Stimulated activated CD8-positive, alpha-beta memory T cell treated with anti-CD3 and anti-CD28 coated beads, Interleukin-2, amount 100 ng/mL, for 48 hours (primary cell): Measurements from ENCODE around the gene PVR.
"Not testable (repeated sequence)": the region's sequence is repeated elsewhere in the genome, so short reads cannot be mapped to it uniquely, and the experiment has no call there.

Experiments
- DNase-seq, 2 donors: peaks; one replicate each; pipeline ENCODE4 v3.0.0-alpha.2; 2020; ENCODE audit warnings: low read depth in 2 of 2

The PVR gene

DNA sequence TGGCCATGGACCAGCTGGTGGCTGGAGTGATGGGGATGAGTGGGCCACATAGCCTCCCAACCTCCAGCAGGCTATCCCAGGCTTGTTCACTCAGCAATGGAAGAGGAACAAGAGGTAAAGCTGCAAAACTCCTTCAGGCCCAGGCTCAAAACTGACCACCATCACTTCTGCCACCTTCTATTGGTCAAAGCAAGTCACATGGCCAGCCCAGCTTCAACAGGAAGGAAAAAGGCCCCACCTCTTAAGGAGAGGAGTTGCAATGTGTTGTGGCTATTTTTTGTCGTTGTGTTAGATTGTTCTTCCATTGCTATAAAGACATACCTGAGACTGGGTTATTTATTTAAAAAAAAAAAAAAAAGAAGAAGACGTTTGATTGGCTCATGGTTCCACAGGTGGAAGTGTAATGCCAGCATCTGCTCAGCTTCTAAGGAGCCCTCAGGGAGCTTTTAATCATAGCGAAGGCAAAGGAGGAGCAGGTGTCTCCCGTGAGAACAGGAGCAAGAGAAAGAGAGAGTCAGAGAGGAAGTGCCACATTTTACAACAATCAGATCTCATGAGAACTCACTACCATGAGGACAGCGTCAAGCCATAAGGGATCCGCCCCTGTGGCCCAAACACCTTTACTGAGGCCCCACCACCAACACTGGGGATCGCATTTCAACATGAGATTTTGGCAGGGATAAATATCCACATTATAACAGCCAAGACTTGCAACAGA lies 24.9 kb upstream of the PVR start:
- DNase-seq: no peak

DNA sequence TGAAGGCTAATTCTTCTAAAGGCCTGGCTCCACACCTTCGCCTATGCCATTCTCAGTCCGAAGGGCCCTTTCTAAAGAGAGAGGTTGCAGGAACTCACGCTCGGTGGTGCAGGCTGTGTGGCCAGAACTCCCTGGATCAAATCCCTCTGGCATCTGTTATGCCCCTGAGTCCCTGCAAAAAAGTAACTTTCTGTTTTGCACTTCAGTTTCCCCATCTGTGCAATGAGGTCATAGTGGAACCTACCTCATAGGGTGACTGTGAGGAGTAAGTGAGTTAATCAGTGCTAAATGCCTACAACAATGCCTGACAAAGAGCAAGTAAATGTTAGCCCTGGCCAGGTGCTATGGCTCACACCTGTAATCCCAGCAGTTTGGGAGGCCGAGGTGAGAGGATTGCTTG lies 23.0 kb upstream of the PVR start:
- no peak for DNase-seq

DNA sequence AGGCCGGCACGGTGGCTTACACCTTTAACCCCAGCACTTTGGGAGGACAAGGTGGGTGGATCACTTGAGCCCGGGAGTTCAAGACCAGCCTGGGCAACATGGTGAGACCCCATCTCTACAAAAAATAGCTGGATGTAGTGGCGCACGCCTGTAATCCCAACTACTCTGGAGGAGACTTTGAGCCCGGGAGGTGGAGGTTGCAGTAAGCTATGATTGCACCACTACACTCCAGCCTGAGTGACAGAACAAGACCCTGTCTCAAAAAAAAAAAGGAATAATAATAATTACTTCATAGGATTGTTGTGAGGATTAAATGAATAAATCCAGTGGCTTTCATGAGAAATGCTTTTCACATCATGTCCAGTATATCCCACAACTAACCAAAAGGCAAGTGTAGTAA lies 22.3 kb upstream of the PVR start:
- no peak for DNase-seq

DNA sequence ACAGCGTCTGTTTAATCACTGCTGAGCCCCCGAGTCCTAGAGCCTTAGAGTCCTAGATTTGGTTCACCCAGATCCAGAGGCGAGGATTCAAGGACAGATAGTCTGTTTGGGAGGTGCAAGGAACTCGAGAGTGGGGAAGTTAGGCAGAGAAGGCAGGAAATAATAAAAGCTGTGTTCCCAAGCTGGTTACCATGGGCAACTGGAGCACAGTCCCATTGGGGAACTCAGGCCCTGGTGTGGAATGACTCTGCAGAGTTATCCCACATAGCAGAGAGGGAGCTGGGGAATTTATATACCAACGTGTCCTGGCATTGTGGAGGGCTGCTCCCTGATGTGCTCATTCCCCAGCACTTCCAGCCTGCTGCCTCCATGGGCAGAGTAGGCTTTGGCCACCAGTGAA lies 20.6 kb upstream of the PVR start:
- no peak for DNase-seq

DNA sequence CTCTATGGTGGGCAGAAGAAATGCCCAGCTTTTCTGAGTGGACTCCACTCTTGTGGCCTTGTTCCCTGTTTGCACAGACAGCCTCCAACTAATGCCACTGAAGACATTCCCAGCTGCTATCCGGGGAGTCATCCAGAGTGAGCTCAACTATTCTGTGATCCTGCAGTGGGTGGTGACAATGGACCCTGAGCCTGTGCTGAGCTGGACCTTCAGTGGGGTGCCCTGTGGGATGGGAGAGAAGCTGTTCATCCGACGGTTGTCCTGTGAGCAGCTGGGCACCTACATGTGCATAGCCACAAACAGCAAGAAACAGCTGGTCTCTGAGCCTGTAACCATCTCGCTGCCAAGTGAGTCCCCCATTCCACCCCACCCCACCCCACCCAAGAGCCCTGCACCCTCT lies 20.1 kb upstream of the PVR start:
- no peak for DNase-seq

DNA sequence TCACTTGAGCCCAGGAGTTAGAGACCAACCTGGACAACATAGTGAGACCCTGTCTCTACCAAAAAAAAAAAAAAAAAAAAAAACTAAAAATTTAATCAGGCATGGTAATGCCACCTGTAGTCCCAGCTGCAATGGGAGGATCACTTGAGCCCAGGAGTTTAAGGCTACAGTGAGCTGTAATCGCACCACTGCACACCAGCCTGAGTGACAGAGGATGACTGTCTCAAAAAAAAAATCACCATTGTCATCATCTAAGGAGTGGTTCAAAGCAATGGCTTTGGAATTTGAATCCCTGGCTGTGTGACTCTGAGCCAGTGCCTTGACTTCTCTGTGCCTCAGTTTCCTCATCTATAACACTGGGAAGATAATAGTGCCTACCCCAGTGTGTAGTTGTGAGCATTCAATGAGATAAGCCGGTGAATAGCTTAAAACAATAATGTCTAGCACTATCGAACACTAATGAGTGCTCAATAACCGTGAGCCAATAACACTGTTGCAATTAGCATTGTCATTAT lies 18.8 kb upstream of the PVR start:
- no peak for DNase-seq

DNA sequence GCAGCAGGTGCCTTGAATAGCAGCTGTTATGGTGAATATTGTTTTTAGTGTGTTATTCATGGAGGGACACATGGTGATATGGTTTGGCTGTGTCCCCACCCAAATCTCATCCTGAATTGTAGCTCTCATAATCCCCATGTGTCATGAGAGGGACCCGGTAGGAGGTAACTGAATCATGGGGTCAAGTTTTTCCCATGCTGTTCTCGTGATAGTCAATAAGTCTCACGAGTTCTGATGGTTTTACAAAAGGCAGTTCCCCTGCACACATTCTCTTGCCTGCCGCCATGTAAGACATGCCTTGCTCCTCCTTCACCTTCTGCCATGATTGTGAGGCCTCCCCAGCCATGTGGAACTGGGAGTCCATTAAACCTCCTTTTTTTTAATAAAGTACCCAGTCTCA lies 18.1 kb upstream of the PVR start:
- not testable (repeated sequence) for DNase-seq

DNA sequence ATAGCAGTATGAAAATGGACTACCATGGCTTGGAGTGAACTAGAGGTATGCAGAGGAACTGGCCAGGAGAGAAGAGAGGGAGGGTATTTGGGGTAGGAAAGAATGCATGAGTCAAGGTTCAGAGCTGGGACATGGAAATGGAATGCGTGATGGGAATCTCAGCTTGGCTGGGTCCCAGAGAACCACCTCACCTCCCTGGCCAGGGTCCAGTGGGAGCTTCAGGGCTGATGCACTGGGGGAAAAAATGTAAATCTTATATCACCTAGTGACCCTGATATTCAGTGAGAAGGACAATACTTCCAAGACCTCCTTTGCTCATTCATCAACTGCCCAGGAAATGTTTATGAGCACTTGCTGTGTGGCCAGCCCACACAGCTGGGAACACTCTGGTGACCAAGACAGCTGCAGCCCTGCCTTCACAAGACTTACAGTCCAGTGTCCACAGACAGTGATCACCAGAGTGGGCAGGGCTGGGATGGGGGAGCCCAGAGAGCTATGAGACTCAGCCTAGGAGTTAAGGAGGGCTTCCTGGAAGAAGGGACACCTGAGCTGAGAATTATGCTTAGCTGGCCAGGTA lies 17.6 kb upstream of the PVR start:
- DNase-seq: no peak

DNA sequence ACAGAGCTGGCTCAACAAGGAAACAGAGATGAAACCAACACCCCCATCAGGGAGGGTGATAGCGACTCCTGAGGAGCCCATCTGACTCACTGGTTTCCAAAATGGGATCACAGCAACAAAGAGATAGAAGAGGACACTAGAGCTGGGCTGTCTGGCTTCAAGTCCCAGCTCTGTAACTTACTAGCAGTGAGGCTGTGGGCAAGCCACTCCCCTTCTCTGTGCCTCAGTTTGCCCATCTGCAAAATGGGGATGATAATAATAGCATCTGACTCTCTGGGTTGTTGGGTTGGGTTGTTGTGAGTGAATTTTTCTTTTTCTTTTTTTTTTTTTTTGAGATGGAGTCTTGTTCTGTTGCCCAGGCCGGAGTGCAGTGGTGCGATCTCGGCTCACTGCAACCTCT lies 16.1 kb upstream of the PVR start:
- no peak for DNase-seq

DNA sequence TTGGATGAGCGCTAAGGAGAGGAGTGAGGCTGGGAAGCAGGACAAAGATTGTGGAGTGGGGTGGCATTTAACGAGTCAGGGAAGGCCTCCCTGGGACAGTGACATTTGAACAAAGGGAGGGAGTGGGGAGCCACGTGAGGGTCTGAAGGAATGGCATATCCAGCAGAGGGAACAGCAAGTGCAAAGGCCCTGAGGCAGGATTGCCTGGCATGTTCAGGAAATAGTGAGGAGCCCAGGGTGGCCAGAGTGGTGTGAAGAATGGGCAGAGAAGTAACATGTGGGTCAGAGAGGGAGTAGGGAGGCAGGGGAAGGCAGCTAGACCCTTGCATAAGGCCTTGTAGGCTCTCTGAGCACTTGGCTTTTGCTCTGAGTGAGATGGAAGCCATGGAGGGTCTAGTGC lies 14.9 kb upstream of the PVR start:
- no peak for DNase-seq

DNA sequence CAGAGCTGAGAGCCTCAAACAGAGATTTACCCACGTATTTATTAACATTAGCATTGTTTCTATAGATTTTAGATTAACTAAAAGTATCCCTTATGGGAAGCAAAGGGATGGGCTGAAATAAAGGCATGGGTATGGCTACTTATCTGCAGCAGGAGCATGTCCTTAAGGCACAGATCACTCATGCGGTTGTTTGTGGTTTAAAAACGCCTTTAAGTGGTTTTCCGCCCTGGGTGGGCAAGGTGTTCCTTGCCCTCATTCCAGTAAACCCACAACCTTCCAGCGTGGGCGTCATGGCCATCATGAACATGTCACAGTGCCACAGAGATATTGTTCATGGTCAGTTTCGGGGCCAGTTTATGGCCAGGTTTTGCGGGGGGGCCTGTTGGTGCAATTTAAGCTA lies 12.1 kb upstream of the PVR start:
- not testable (repeated sequence) for DNase-seq

DNA sequence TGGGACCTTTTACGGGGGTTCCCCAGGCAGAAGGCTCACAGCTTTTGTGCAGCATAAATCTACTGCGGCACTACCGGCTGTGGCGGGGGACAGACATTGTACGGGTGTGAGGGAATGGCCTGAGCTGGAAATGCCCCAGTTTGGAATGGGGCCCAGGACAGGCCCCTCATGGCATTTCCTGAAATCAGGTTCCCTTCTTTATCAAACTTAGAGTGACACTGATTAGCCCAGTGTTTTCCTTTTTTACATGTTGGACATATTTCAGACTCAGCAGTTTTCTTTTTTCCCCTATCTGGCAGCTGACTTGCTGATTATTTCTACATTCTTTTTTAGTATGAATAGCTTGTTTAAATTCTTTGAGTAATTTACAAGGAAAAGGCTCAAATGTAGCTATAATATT lies 9.7 kb upstream of the PVR start:
- not testable (repeated sequence) for DNase-seq

DNA sequence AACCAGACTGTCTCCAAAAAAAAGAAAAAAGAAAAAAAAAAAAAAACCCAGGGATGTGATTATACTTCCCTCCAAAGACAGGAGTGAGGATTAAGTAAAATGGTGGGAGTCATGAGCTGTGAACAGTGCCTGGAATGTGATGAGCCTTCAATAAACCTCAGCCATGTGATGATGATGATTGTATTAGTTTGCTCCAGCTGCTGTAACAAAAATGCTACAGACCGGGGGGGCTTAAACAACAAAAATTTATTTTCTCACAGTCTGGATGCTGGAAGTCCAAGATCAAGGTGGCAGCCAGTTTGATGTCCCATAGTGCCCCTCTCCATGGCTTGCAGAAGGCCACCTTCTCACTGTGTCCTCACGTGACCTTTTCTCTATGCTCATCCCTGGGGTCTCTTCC lies 8.9 kb upstream of the PVR start:
- no peak for DNase-seq

DNA sequence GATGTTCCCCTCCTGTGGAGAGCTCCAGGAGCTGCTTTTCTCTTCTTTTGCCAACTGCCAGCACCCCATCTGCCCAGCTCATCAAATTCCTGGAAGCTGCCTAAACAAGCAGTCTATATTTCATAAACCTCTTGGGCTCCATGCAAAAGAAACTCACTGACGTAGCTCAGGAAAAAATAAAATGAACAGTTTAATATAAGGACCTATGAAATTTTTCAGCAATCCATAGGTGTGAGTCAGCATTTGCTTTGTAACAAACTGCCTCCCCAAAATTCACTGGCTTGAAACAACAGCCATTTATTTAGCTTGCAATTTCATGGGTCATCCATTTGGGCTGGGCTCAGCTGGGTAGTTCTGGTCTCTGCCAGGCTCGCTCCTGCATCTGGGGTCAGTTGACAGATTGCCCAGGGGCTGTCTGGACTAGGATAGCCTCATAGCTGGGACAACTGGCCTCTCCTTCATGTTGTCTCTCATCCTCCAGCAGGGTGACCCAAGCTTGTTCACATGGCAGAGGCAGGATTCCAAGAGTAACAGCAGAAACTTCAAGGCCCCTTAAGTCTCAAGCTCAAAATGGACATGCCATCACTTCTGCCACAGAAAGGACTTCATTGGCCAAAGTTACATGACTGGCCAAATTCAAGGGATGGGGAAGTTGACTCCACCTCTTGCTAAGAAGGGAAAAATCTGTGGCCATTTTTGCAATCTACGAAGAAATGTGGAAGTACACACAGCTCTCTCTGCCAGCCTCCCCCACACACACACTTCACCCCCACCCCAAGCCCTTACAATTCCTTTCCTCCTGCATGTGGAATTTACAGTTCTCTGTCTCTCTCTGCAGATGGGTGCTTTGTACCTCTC lies 7.9 kb upstream of the PVR start:
- no peak for DNase-seq

DNA sequence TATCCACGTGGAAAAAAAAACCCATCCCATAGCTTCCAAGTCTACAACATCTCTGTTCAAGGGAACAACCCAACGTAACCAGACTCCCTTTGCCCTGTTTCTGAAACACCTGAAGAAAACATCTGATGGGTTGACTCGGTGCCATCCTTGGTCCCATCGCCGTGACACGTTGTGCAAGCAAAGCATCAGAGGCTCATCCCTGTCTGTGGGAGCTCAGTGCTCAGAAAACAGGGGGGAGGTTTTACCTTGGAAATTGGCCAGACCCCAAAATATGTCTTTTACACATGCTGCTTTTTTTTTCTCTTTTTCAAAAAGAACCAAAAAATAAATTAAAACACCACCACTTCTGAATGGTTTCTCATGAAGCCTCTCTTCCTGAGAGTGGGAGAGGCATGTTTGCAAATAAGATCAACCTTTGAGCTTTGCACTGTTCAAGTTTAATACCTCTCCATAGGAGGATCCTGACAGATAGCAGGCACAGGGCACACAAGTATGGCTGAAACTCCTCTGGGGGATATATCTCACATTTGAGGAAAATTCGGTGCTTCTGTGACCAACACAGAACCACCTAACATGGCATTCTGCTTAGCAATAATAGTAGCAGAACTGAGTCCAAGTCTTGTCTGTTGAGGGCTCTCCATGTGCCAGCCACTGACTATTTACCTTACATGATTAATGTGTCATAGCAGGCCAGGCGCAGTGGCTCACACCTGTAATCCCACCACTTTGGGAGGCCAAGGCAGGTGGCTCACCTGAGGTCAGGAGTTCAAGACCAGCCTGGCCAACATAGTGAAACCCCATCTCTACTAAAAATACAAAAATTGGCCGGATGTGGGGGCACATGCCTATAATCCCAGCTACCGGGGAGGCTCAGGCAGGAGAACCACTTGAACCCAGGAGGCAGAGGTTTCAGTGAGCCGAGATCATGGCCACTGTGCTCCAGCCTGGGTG lies 7.0 kb upstream of the PVR start:
- DNase-seq: no peak

DNA sequence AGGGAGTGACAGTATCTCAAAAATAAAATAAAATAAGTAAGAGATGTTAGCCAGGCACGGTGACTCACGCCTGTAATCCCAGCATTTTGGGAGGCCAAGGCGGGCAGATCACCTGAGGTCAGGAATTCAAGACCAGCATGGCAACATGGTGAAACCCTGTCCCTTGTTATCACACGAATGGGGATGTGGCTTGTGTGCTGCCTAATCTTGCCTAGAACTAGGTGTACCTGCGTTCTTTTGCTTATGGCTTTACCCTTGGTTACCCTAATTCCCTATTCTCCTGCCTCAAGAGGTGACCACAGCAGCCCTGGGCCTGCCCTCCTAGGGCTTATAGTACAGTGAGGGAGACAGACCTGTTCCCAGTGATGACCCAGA lies 6.3 kb upstream of the PVR start:
- DNase-seq: no peak

DNA sequence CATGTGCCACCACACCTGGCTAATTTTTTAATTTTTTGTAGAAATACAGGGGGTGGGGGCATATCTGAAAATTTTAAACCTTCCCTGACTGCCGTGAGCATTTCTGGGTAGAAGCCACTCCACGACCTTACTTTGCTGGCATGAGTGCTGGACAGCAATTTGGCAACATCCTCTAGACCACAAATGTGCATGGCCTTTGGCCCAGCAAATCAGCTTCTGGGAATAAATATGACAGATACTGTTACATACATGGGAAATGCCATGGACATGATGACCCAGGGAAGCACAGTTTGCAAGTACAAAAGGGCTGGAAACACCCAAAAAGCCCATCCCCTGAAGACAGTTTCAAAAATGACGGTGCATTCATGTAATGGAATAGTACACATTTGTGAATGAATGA lies 3.2 kb upstream of the PVR start:
- no peak for DNase-seq

DNA sequence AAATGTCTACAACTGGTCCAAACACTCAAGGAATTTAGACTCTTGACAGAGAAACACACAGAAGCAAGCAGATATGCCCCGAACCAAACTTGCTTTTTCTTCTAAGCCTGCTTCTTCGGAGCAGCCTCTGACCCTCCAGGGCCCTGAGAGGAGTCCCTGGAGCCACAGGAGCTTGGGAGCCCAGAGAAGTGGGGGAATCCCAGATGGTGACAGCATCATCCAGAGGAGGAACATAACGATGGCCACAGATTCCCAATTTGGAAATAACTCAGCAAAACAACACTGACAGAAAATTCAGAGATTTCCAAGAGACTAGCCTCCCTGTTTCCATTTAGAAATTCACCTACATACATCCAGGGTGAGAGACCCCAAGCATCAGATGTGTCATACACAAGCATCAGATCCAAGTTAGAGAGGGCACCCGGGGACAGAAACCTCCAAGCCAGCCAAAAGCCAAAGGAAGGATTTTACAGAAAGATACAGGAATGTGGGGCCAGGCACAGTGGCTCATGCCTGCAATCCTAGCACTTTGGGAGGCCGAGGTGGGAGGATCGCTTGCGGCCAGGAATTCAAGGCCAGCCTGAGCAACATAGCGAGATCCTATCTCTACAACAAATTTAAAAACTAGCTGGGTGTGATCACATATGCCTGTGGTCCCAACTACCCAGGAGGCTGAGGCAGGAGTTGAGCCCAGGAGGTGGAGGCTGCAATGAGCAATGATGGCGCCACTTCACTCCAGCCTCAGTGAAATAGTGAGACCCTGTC lies 2.0 kb upstream of the PVR start:
- DNase-seq: no peak

DNA sequence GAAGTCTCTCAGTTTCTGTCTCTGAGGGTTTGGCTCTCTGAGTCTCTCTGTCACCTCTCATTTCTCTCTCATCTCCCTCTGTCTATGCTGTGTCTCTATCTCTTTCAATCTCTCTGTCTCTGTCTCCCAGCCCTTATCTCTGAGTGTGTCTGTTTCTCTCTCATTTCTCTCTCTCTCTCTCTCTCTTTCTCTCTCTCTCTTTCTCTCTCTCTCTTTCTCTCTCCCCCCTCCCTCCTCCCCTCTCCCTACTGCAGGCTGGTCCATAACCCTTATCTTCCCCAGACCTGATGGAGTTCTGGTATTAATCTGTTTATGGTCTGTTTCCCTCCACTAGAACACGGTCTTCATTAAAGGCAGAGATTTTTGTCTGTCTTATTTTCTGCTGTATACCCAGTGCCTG lies 1.3 kb upstream of the PVR start:
- no peak for DNase-seq

DNA sequence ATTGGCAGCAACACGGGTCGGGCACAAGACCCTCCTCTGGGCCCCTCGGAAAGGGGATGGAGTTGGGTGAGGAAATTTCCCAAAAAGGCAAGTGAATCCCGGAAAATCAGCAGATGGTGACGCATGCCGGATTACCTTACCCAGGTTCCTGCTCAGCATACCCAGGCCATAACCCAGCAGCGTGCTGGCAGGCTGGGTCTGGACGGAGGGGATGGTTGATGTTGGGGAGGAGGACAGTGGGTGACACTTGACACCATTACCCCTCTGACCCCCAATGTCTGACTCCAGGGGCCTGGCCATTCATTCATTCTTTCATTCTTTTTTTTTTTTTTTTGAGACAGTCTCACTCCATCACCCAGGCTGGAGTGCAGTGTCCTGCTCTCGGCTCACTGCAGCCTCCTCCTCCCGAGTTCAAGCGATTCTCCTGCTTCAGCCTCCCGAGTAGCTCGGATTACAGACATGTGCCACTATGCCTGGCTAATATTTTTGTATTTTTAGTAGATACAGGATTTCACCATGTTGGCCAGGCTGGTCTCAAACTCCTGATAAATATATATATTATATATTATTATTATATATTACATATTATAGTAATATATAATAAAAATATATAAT lies 799 bp downstream of the PVR start:
- no peak for DNase-seq
